HCT116 (cell line): ENCODE data around the gene FAM200B. TPM values are rescaled to one million over a fixed set of nuclear protein-coding genes. Genes with fewer than 3 reads are reported as not detected.
"Not testable (repeated sequence)": the region's sequence is repeated elsewhere in the genome, so short reads cannot be mapped to it uniquely, and the experiment has no call there.

Source experiments
- ATAC-seq: fragments of 200-7000 bp; cut with Tn5 transposase; 2 replicates; pipeline ENCODE4 v1.9.1; 2020; ENCODE audit warnings: mild to moderate bottlenecking, moderate library complexity
- BruUV-seq: library from RNA; stranded (reverse); fragments of 400-500 nt; replicated peaks from 2 replicates; lab custom pipeline; 2021; lab: Mats Ljungman, UMichigan
- CTCF ChIA-PET: fragments of 300-600 bp; sonication (Branson Sonifier 250); formaldehyde crosslinking; loops from one replicate; lab custom pipeline; 2021; ENCODE audit warnings: antibody characterized with exemption; lab: Charles Lee
- POLR2A ChIA-PET: fragments of 300-600, 350-600 bp; sonication (Branson Sonifier 250); formaldehyde crosslinking; loops from one replicate; lab custom pipeline; 2021; ENCODE audit warnings: antibody characterized with exemption; lab: Charles Lee
- RAD21 ChIA-PET, 2 experiments: fragments of 300-600 bp; sonication (Branson Sonifier 250); formaldehyde crosslinking; loops; one replicate each; lab custom pipeline; 2023; ENCODE audit warnings: low total read pairs in 2 of 2; ENCODE audit not compliant: uncharacterized antibody in 2 of 2, unreplicated experiment in 2 of 2, low non-redundant PET in 1 of 2; lab: Charles Lee
- DNase-seq: peaks from one replicate; pipeline ENCODE4 v3.0.0-alpha.2; 2010; ENCODE audit warnings: low read depth, low spot score
- H2AFZ ChIP-seq: fragments of 200-600 bp; shearing (Covaris generic), sonication (generic); 2 replicates; pipeline ENCODE4 v1.6.1; 2017; ENCODE audit warnings: low read depth, mixed run types, mixed read lengths, antibody characterized with exemption, low read length; ENCODE audit not compliant: poor library complexity, severe bottlenecking
- H3K27ac ChIP-seq: 2 replicates; pipeline ENCODE4 v1.5.1; 2012; ENCODE audit warnings: low read depth, low read length
- H3K27me3 ChIP-seq: fragments of 200-600 bp; sonication (generic); 2 replicates; pipeline ENCODE4 v1.6.1; 2016; ENCODE audit warnings: mixed run types, low read length, mixed read lengths; ENCODE audit not compliant: insufficient read depth
- H3K36me3 ChIP-seq, 2 experiments: fragments of 200-500 bp in 1 of 2; fragments of 200-600 bp in 1 of 2; sonication (Bioruptor generic) in 1 of 2; sonication (generic) in 1 of 2; 2 replicates each; pipeline versions ENCODE4 v1.5.1 to v1.6.1; 2014 to 2016; ENCODE audit warnings: low read length in 2 of 2, inconsistent platforms in 1 of 2, mixed read lengths in 1 of 2, mixed run types in 1 of 2; ENCODE audit not compliant: insufficient read depth in 2 of 2, control insufficient read depth in 1 of 2
- H3K4me1 ChIP-seq, 2 experiments: fragments of 200-600 bp in 1 of 2; sonication (generic) in 1 of 2; 2 replicates each; pipeline versions ENCODE4 v1.5.1 to v1.6.1; 2012 to 2017; ENCODE audit warnings: low read length in 2 of 2, inconsistent platforms in 1 of 2, mild to moderate bottlenecking in 1 of 2, mixed read lengths in 1 of 2, mixed run types in 1 of 2, moderate library complexity in 1 of 2; ENCODE audit not compliant: insufficient read depth in 2 of 2, control insufficient read depth in 1 of 2
- H3K4me2 ChIP-seq: fragments of 200-600 bp; sonication (generic); 2 replicates; pipeline ENCODE4 v1.6.1; 2017; ENCODE audit warnings: mixed run types, low read length, mixed read lengths
- H3K4me3 ChIP-seq, 2 experiments: fragments of 200-600 bp in 1 of 2; sonication (generic) in 1 of 2; replicated peaks in 1 of 2; 2 replicates each; pipeline ENCODE4 v1.5.1; 2011 to 2016; ENCODE audit warnings: low read length in 2 of 2, control low read depth in 1 of 2, low read depth in 1 of 2, mild to moderate bottlenecking in 1 of 2, mixed read lengths in 1 of 2, mixed run types in 1 of 2
- H3K79me2 ChIP-seq: fragments of 200-600 bp; sonication (generic); 2 replicates; pipeline ENCODE4 v1.6.1; 2017; ENCODE audit warnings: mild to moderate bottlenecking, mixed run types, low read length, moderate library complexity, mixed read lengths; ENCODE audit not compliant: insufficient read depth
- H3K9ac ChIP-seq: fragments of 200-600 bp; sonication (generic); 2 replicates; pipeline ENCODE4 v1.6.1; 2016; ENCODE audit warnings: low read length, mixed read lengths
- H3K9me2 ChIP-seq: fragments of 200-600 bp; sonication (generic), shearing (Covaris generic); 2 replicates; pipeline ENCODE4 v1.6.1; 2017; ENCODE audit warnings: mixed run types, mild to moderate bottlenecking, moderate library complexity; ENCODE audit not compliant: insufficient read depth
- H3K9me3 ChIP-seq, 2 experiments: fragments of 200-500 bp in 1 of 2; fragments of 200-600 bp in 1 of 2; sonication (Bioruptor generic) in 1 of 2; sonication (generic) in 1 of 2; 2 replicates each; pipeline ENCODE4 v1.6.1; 2014 to 2017; ENCODE audit warnings: low read length in 2 of 2, mixed read lengths in 2 of 2, inconsistent platforms in 1 of 2, low read depth in 1 of 2, mild to moderate bottlenecking in 1 of 2, mixed run types in 1 of 2, moderate library complexity in 1 of 2; ENCODE audit not compliant: control insufficient read depth in 1 of 2, insufficient read depth in 1 of 2
- H4K20me1 ChIP-seq: fragments of 200-600 bp; sonication (generic), shearing (Covaris generic); 2 replicates; pipeline ENCODE4 v1.6.1; 2017; ENCODE audit warnings: mixed run types, mild to moderate bottlenecking, moderate library complexity; ENCODE audit not compliant: insufficient read depth
- CTCF ChIP-seq, 3 experiments: fragments of 200-600 bp in 1 of 3; sonication (generic) in 1 of 3; IDR thresholded peaks in 2 of 3; conservative IDR thresholded peaks in 1 of 3; 2 replicates each; pipeline ENCODE4 v1.5.1; 2012 to 2017; ENCODE audit warnings: low read depth in 2 of 3, low read length in 2 of 3, antibody characterized with exemption in 1 of 3, borderline replicate concordance in 1 of 3, control low read depth in 1 of 3, mild to moderate bottlenecking in 1 of 3, mixed read lengths in 1 of 3, mixed run types in 1 of 3, moderate library complexity in 1 of 3; ENCODE audit not compliant: insufficient read depth in 1 of 3
- ELF1 ChIP-seq: IDR thresholded peaks from 2 replicates; pipeline ENCODE4 v1.6.1; 2012; ENCODE audit warnings: low read depth, borderline replicate concordance
- RAD21 ChIP-seq: IDR thresholded peaks from 2 replicates; pipeline ENCODE4 v1.6.1; 2012; ENCODE audit warnings: low read depth, mild to moderate bottlenecking
- intact Hi-C: fragments of 100-400 bp; cut with micrococcal nuclease; formaldehyde crosslinking; loops from 2 replicates; pipeline ENCODE4 v1.10.0; 2022
- total RNA-seq: library from RNA; stranded (reverse); gene quantifications from one replicate; pipeline ENCODE4 v1.2.1, GENCODE V29; 2021; ENCODE audit not compliant: unreplicated experiment

Gene FAM200B
- total RNA-seq, 1 experiment from 2014 or later, result 26.1 TPM

- H3K9me3 ChIP-seq, result no peaks in the 10 kb centered on the region
- H3K4me3 ChIP-seq, result no peak overlapping the region
- ChIA-PET POLR2A (no interaction called here), RAD21 (no interaction called here), CTCF (no interaction called here)
- H3K79me2 ChIP-seq, result no peaks in the 10 kb centered on the region
- H2AFZ ChIP-seq, result peak overlapping the region; percentile 95
- no TSS peak for BruUV-seq
- no peak overlapping the region for H3K9ac ChIP-seq
- no peak overlapping the region for H3K27ac ChIP-seq
- H3K36me3 ChIP-seq, result no peaks in the 10 kb centered on the region
- intact Hi-C loops, result loop anchor here (1.0 to 5.0 kb wide), 2 partner anchors 226 to 272 kb away; no protein-coding TSS in a partner anchor
- ATAC-seq (peak; percentile 84), DNase-seq (peak; percentile 19)
- no peaks in the 10 kb centered on the region for H4K20me1 ChIP-seq
- TF ChIP-seq RAD21 (peak; percentile 68), CTCF (IDR thresholded peaks at IDR 0.05 in 2 of 3, conservative IDR thresholded peaks at IDR 0.05 in 1 of 3; ENCODE audit: borderline replicate concordance in 1 of 3, insufficient read depth in 1 of 3, low read depth in 2 of 3, low read length in 2 of 3) (peak; percentile 59 to 74 (median 68); a peak in 5 of 6 replicates), ELF1 (no peak)
- H3K4me1 ChIP-seq, result no peaks in the 10 kb centered on the region
- H3K4me2 ChIP-seq, result peak overlapping the region; percentile 35; the same call in 1 of the 2 replicates
- H3K9me2 ChIP-seq, result no peaks in the 10 kb centered on the region
- H3K27me3 ChIP-seq, result no peaks in the 10 kb centered on the region
Observed at GRCh38 chr4:15729910-15730533, 48.4 kb downstream of the FAM200B start.

GRCh38 chr4:15733061-15733460 lies 51.4 kb downstream of the FAM200B start:
- intact Hi-C loops, result loop anchor here (5.0 kb wide), 1 partner anchor 269 kb away; no protein-coding TSS in a partner anchor
- POLR2A ChIA-PET, result not testable (repeated sequence)

More at GRCh38 chr4:15733061-15733460, 51.4 kb downstream of the FAM200B start:
- H3K27ac ChIP-seq, H2AFZ ChIP-seq, BruUV-seq, H3K9me2 ChIP-seq, CTCF ChIA-PET, H3K36me3 ChIP-seq, H3K4me3 ChIP-seq, DNase-seq, ATAC-seq, H4K20me1 ChIP-seq, RAD21 ChIA-PET, H3K4me2 ChIP-seq, H3K9me3 ChIP-seq, H3K27me3 ChIP-seq, H3K4me1 ChIP-seq, H3K9ac ChIP-seq, H3K79me2 ChIP-seq: not testable (repeated sequence)
